Tracheal epithelial cell (primary cell): Measurements from ENCODE around the gene HP1BP3. TPM values are rescaled to one million over a fixed set of nuclear protein-coding genes. Genes with fewer than 3 reads are reported as not detected.

ENCODE experiments used
- total RNA-seq: library from RNA; depleted of rRNA; stranded (reverse); fragments of >200 nt; gene quantifications from 2 replicates; pipeline ENCODE4 v1.2.1, GENCODE V29; 2014

HP1BP3 gene
- 153 and 163 TPM in 2 replicates for total RNA-seq

GRCh38 chr1:20787029-20787839 is at the start of gene HP1BP3:
TSS of gene HP1BP3 (minus strand) at chr1:20787307. CDS start at chr1:20780440, 6,867 bp downstream.

GRCh38 chr1:20732588-20733359 is 54.3 kb downstream of the HP1BP3 start, which contains the start of gene SH2D5:
TSS of gene SH2D5 (minus strand) at chr1:20732703. CDS start at chr1:20728044, 4,659 bp downstream.

DNA sequence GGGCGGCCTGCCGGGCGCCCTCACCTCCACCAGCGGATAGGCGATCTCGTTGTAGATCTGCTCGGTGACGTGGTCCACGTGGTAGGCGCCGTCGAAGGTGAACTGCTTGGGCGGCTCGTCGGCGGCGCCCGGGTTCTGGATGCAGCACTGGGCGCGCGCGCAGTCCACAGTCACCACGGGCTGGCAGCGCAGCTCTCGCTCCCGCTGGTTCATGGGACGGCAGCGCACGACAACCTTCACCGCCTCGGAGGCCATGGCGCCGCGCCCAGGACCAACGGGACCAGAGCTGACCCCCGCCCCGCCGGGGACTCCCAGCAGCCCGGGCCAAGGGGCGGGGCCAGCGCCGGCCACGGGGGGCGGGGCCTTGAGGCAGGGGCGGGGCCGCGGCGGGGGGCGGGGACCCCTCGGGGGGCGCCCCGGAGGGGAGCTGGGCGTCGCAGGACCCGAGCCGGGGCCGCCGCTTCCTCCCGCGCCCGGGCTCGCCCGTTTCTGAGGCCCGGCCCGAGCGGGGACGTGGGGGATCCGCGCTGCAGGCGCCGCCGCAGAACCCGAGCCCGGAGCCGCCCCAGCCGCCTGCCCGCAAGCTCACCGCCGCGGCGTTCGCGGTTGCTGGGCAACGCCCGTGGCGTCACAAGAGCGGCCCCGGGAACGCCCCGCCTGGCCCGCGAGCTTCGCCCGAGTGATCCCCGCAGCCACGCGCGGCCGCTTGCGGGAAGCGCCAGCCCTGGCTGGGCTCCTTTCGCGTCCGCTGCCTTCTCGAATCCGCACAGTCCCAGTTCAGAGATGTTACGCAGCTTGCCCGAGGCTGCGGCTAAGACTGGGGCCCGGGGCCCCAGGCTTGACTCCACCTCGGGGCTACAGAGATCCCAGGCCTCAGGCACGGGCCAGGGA is 69.4 kb downstream of the HP1BP3 start, which contains the start of gene KIF17:
Gene KIF17, minus strand, starts transcription at position 556 of the 891 bp plus-strand sequence. Its CDS starts 301 bp downstream, at position 255.

Other genes starting within 250 kb of the HP1BP3 start
- not detected in 2 replicates for gene FAM43B, start 234.7 kb downstream of the HP1BP3 start, total RNA-seq
- gene CDA, start 198.2 kb downstream of the HP1BP3 start, total RNA-seq: 2.6 and 8.2 TPM in 2 replicates
- gene PINK1, start 153.8 kb downstream of the HP1BP3 start, total RNA-seq: 60.1 and 74.5 TPM in 2 replicates
- gene DDOST, start 125.9 kb downstream of the HP1BP3 start, total RNA-seq: 235 and 305 TPM in 2 replicates
- 1.7 TPM in 2 replicates for gene KIF17, start 69.3 kb downstream of the HP1BP3 start, total RNA-seq
- 31.5 and 64.6 TPM in 2 replicates for gene SH2D5, start 54.6 kb downstream of the HP1BP3 start, total RNA-seq